ENCODE results near the gene CHRNA4.
"Not testable (repeated sequence)": the region's sequence is repeated elsewhere in the genome, so short reads cannot be mapped to it uniquely, and the experiment has no call there.

Gene CHRNA4

GRCh38 chr20:63306673-63307537 is 54.2 kb downstream of the CHRNA4 start:
- no peak for DNase-seq

GRCh38 chr20:63305933-63306672 is 55.0 kb downstream of the CHRNA4 start:
- not testable (repeated sequence) for DNase-seq

GRCh38 chr20:63305393-63305792 is 55.8 kb downstream of the CHRNA4 start:
- DNase-seq = no peak

- DNase-seq = no peak
Observed at GRCh38 chr20:63303095-63303666, 58.0 kb downstream of the CHRNA4 start.

GRCh38 chr20:63301671-63302070 is 59.5 kb downstream of the CHRNA4 start:
- DNase-seq = no peak

- no peak for DNase-seq
Observed at GRCh38 chr20:63298731-63299312, 62.3 kb downstream of the CHRNA4 start.

GRCh38 chr20:63297796-63298572 is 63.2 kb downstream of the CHRNA4 start:
- no peak for DNase-seq

- no peak for DNase-seq
Observed at GRCh38 chr20:63297371-63297781, 63.8 kb downstream of the CHRNA4 start.

GRCh38 chr20:63296531-63297299 is 64.4 kb downstream of the CHRNA4 start:
- DNase-seq = no peak

GRCh38 chr20:63295846-63296245 is 65.3 kb downstream of the CHRNA4 start:
- DNase-seq = no peak

- no peak for DNase-seq
Observed at GRCh38 chr20:63295422-63295821, 65.7 kb downstream of the CHRNA4 start.

- no peak for DNase-seq
Observed at GRCh38 chr20:63295018-63295417, 66.1 kb downstream of the CHRNA4 start.

GRCh38 chr20:63294536-63294900 is 66.6 kb downstream of the CHRNA4 start:
- no peak for DNase-seq

- DNase-seq = no peak
Observed at GRCh38 chr20:63293871-63294535, 67.1 kb downstream of the CHRNA4 start.

- DNase-seq = no peak
Observed at GRCh38 chr20:63293456-63293855, 67.7 kb downstream of the CHRNA4 start.
